OCI-LY3 (cell line): ENCODE results near the gene SPINT2.

Experiments
- H2AFZ ChIP-seq: fragments of 200-600, 300-600 bp; shearing (Covaris generic); 2 replicates; pipeline ENCODE4 v1.6.0; 2014; ENCODE audit warnings: antibody characterized with exemption, low read depth, low read length
- H3K27ac ChIP-seq: fragments of 200-600, 300-600 bp; sonication (generic); 2 replicates; pipeline ENCODE4 v1.5.1; 2014; ENCODE audit warnings: mild to moderate bottlenecking, low read length, moderate library complexity, mixed read lengths
- H3K27me3 ChIP-seq: fragments of 200-600, 300-600 bp; sonication (generic); 2 replicates; pipeline ENCODE4 v1.6.1; 2014; ENCODE audit warnings: low read depth, low read length, mixed read lengths
- H3K36me3 ChIP-seq: fragments of 200-600, 300-600 bp; sonication (generic); replicated peaks from 2 replicates; pipeline ENCODE3; 2014; ENCODE audit warnings: low read depth, low read length, mixed read lengths
- H3K4me1 ChIP-seq: fragments of 300-600, 200-600 bp; sonication (generic); 2 replicates; pipeline ENCODE4 v1.6.1; 2014; ENCODE audit warnings: low read length, mixed read lengths
- H3K4me2 ChIP-seq: fragments of 200-600, 300-600 bp; sonication (generic); 2 replicates; pipeline ENCODE4 v1.6.1; 2014; ENCODE audit warnings: low read length, mixed read lengths
- H3K4me3 ChIP-seq: fragments of 300-600, 200-600 bp; sonication (generic); 2 replicates; pipeline ENCODE4 v1.5.1; 2014; ENCODE audit warnings: antibody characterized with exemption, mild to moderate bottlenecking, low read length, moderate library complexity
- H3K79me2 ChIP-seq: fragments of 300-600, 200-600 bp; shearing (Covaris generic); 2 replicates; pipeline ENCODE4 v1.6.1; 2014; ENCODE audit warnings: mild to moderate bottlenecking, low read length, mixed read lengths
- H3K9ac ChIP-seq: fragments of 300-600, 200-600 bp; shearing (Covaris generic); 2 replicates; pipeline ENCODE4 v1.6.0; 2014; ENCODE audit warnings: mild to moderate bottlenecking, low read length, moderate library complexity
- H3K9me3 ChIP-seq: fragments of 200-600, 300-600 bp; shearing (Covaris generic); 2 replicates; pipeline ENCODE4 v1.6.1; 2014; ENCODE audit warnings: low read length, mixed read lengths; ENCODE audit not compliant: insufficient read depth
- H4K20me1 ChIP-seq: fragments of 200-600, 300-600 bp; sonication (generic); 2 replicates; pipeline ENCODE4 v1.6.1; 2016; ENCODE audit warnings: low read length, mixed read lengths; ENCODE audit not compliant: insufficient read depth
- CTCF ChIP-seq: fragments of 200-600, 300-600 bp; sonication (generic); IDR thresholded peaks from 2 replicates; pipeline ENCODE4 v1.5.1; 2014; ENCODE audit warnings: antibody characterized with exemption, low read length, low read depth
- EZH2phosphoT487 ChIP-seq: fragments of 200-600 bp; shearing (Covaris generic); IDR thresholded peaks from 2 replicates; pipeline ENCODE4 v1.6.1; 2018; ENCODE audit warnings: antibody characterized with exemption, mixed run types, low read depth

SPINT2 gene

GRCh38 chr19:38264486-38265212 is at the start of gene SPINT2:
Gene SPINT2 (plus strand): TSS chr19:38264573. CDS start chr19:38264893, 320 bp downstream.
- peak within 1 kb of the TSS; percentile 94 for H3K4me2 ChIP-seq
- H3K9ac ChIP-seq = peak within 1 kb of the TSS; percentile 76
- TF ChIP-seq CTCF (no peak), EZH2phosphoT487 (no peak)
- H3K36me3 ChIP-seq = no peaks in the 10 kb centered on the region
- H3K79me2 ChIP-seq = no peaks in the 10 kb centered on the region; the same call in 1 of the 2 replicates
- no peaks in the 10 kb centered on the region for H4K20me1 ChIP-seq
- peak within 1 kb of the TSS; percentile 83 for H3K4me3 ChIP-seq
- peak within 1 kb of the TSS; percentile 68 for H3K27ac ChIP-seq
- peaks cover 23% of the 10 kb centered on the region for H3K4me1 ChIP-seq
- H3K9me3 ChIP-seq = no peaks in the 10 kb centered on the region
- no peaks in the 10 kb centered on the region for H3K27me3 ChIP-seq
- H2AFZ ChIP-seq = peak within 1 kb of the TSS; percentile 90

GRCh38 chr19:38216785-38217641 is 47.4 kb upstream of the SPINT2 start:
- Histone ChIP-seq H3K9me3 (no peaks in the 10 kb centered on the region), H3K79me2 (no peaks in the 10 kb centered on the region), H3K36me3 (no peaks in the 10 kb centered on the region), H3K4me2 (no peak overlapping the region), H3K4me1 (0 out of 2 replicates have a peak, but pooled peaks cover 4% of the 10 kb centered on the region), H3K27ac (no peak overlapping the region), H3K4me3 (no peak overlapping the region), H4K20me1 (no peaks in the 10 kb centered on the region), H3K9ac (no peak overlapping the region), H3K27me3 (no peaks in the 10 kb centered on the region), H2AFZ (no peak overlapping the region)
- TF ChIP-seq EZH2phosphoT487 = no peak
- no peak for TF ChIP-seq CTCF

GRCh38 chr19:38218204-38218603 is 46.2 kb upstream of the SPINT2 start:
- Histone ChIP-seq H3K9me3 (no peaks in the 10 kb centered on the region), H4K20me1 (no peaks in the 10 kb centered on the region), H3K79me2 (no peaks in the 10 kb centered on the region), H3K27ac (no peak overlapping the region), H2AFZ (no peak overlapping the region), H3K36me3 (no peaks in the 10 kb centered on the region), H3K27me3 (no peaks in the 10 kb centered on the region), H3K4me2 (no peak overlapping the region), H3K9ac (no peak overlapping the region), H3K4me1 (peaks cover 5% of the 10 kb centered on the region; the same call in 1 of the 2 replicates), H3K4me3 (no peak overlapping the region)
- no peak for TF ChIP-seq CTCF
- TF ChIP-seq EZH2phosphoT487 = no peak

GRCh38 chr19:38219221-38219620 is 45.2 kb upstream of the SPINT2 start:
- no peak overlapping the region for H3K4me3 ChIP-seq
- H3K4me2 ChIP-seq = no peak overlapping the region
- peaks cover 8% of the 10 kb centered on the region; the same call in 1 of the 2 replicates for H3K4me1 ChIP-seq
- no peak overlapping the region for H2AFZ ChIP-seq
- no peaks in the 10 kb centered on the region for H3K27me3 ChIP-seq
- TF ChIP-seq CTCF (no peak), EZH2phosphoT487 (no peak)
- no peak overlapping the region for H3K27ac ChIP-seq
- H3K9me3 ChIP-seq = no peaks in the 10 kb centered on the region
- no peak overlapping the region for H3K9ac ChIP-seq
- H3K36me3 ChIP-seq = no peaks in the 10 kb centered on the region
- H3K79me2 ChIP-seq = no peaks in the 10 kb centered on the region
- no peaks in the 10 kb centered on the region for H4K20me1 ChIP-seq
